HEK293 (cell line): ENCODE data around the gene ACIN1.

Experiments
- BCL11B ChIP-seq: fragments of 450-650 bp; formaldehyde crosslinking; IDR thresholded peaks from 2 replicates; pipeline ENCODE4 v1.5.1; 2016; ENCODE audit warnings: low read depth, missing biosample characterization, missing genetic modification characterization
- RBAK ChIP-seq: fragments of 450-650 bp; formaldehyde crosslinking; IDR thresholded peaks from 2 replicates; pipeline ENCODE4 v1.5.1; 2016; ENCODE audit warnings: missing biosample characterization, missing genetic modification characterization
- SP3 ChIP-seq: fragments of 450-650 bp; formaldehyde crosslinking; IDR thresholded peaks from 2 replicates; pipeline ENCODE4 v1.5.1; 2016; ENCODE audit warnings: missing biosample characterization, missing genetic modification characterization
- ZBTB8A ChIP-seq: fragments of 450-650 bp; formaldehyde crosslinking; IDR thresholded peaks from 2 replicates; pipeline ENCODE4 v1.5.1; 2016; ENCODE audit warnings: missing biosample characterization, missing genetic modification characterization
- ZFHX2 ChIP-seq: fragments of 450-650 bp; formaldehyde crosslinking; conservative IDR thresholded peaks from 2 replicates; pipeline ENCODE4 v1.5.1; 2016; ENCODE audit warnings: missing biosample characterization, missing genetic modification characterization
- ZFP41 ChIP-seq: fragments of 450-650 bp; formaldehyde crosslinking; IDR thresholded peaks from 2 replicates; pipeline ENCODE4 v1.5.1; 2016; ENCODE audit warnings: missing biosample characterization, missing genetic modification characterization, borderline replicate concordance
- ZIC2 ChIP-seq: fragments of 450-650 bp; formaldehyde crosslinking; IDR thresholded peaks from 2 replicates; pipeline ENCODE4 v1.5.1; 2016; ENCODE audit warnings: missing biosample characterization, missing genetic modification characterization
- ZNF114 ChIP-seq: fragments of 450-650 bp; formaldehyde crosslinking; IDR thresholded peaks from 2 replicates; pipeline ENCODE4 v1.5.0; 2017; ENCODE audit warnings: missing biosample characterization, missing genetic modification characterization
- ZNF133 ChIP-seq: fragments of 450-650 bp; formaldehyde crosslinking; IDR thresholded peaks from 2 replicates; pipeline ENCODE4 v1.5.1; 2016; ENCODE audit warnings: missing biosample characterization, missing genetic modification characterization
- ZNF157 ChIP-seq: fragments of 450-650 bp; formaldehyde crosslinking; IDR thresholded peaks from 2 replicates; pipeline ENCODE4 v1.5.1; 2016; ENCODE audit warnings: missing biosample characterization, missing genetic modification characterization
- ZNF184 ChIP-seq: fragments of 450-650 bp; IDR thresholded peaks from 2 replicates; pipeline ENCODE4 v1.5.1; 2018; ENCODE audit warnings: missing biosample characterization, mild to moderate bottlenecking, missing genetic modification characterization
- ZNF211 ChIP-seq: fragments of 450-650 bp; formaldehyde crosslinking; IDR thresholded peaks from 2 replicates; pipeline ENCODE4 v1.5.1; 2016; ENCODE audit warnings: low read depth, missing biosample characterization, missing genetic modification characterization
- ZNF214 ChIP-seq: fragments of 450-650 bp; formaldehyde crosslinking; IDR thresholded peaks from 2 replicates; pipeline ENCODE4 v1.5.1; 2017; ENCODE audit warnings: missing biosample characterization, mild to moderate bottlenecking, missing genetic modification characterization, borderline replicate concordance
- ZNF223 ChIP-seq: fragments of 450-650 bp; formaldehyde crosslinking; IDR thresholded peaks from 2 replicates; pipeline ENCODE4 v1.5.1; 2016; ENCODE audit warnings: missing biosample characterization, missing genetic modification characterization
- ZNF311 ChIP-seq: fragments of 450-650 bp; formaldehyde crosslinking; IDR thresholded peaks from 2 replicates; pipeline ENCODE4 v1.5.1; 2017; ENCODE audit warnings: missing biosample characterization, missing genetic modification characterization, borderline replicate concordance
- ZNF335 ChIP-seq: fragments of 450-650 bp; formaldehyde crosslinking; conservative IDR thresholded peaks from 2 replicates; pipeline ENCODE4 v1.5.1; 2016; ENCODE audit warnings: missing biosample characterization, missing genetic modification characterization
- ZNF354C ChIP-seq: fragments of 450-650 bp; formaldehyde crosslinking; IDR thresholded peaks from 2 replicates; pipeline ENCODE4 v1.5.1; 2016; ENCODE audit warnings: missing biosample characterization, missing genetic modification characterization, low read depth, borderline replicate concordance
- ZNF501 ChIP-seq: fragments of 450-650 bp; formaldehyde crosslinking; IDR thresholded peaks from 2 replicates; pipeline ENCODE4 v1.5.1; 2016; ENCODE audit warnings: missing biosample characterization, missing genetic modification characterization
- ZNF510 ChIP-seq: fragments of 450-650 bp; formaldehyde crosslinking; IDR thresholded peaks from 2 replicates; pipeline ENCODE4 v1.5.1; 2018; ENCODE audit warnings: mild to moderate bottlenecking, missing genetic modification characterization, missing biosample characterization; ENCODE audit not compliant: insufficient replicate concordance
- ZNF558 ChIP-seq: fragments of 450-650 bp; formaldehyde crosslinking; IDR thresholded peaks from 2 replicates; pipeline ENCODE4 v1.5.1; 2016; ENCODE audit warnings: missing biosample characterization, missing genetic modification characterization
- ZNF747 ChIP-seq: fragments of 450-650 bp; formaldehyde crosslinking; IDR thresholded peaks from 2 replicates; pipeline ENCODE4 v1.5.1; 2016; ENCODE audit warnings: missing biosample characterization, missing genetic modification characterization
- ZNF768 ChIP-seq: fragments of 450-650 bp; formaldehyde crosslinking; IDR thresholded peaks from 2 replicates; pipeline ENCODE4 v1.5.1; 2018; ENCODE audit warnings: missing biosample characterization, mild to moderate bottlenecking, missing genetic modification characterization
- ZNF830 ChIP-seq: fragments of 450-650 bp; IDR thresholded peaks from 2 replicates; pipeline ENCODE4 v1.5.0; 2018; ENCODE audit warnings: missing biosample characterization, missing genetic modification characterization, low read depth, mild to moderate bottlenecking, moderate library complexity
- ZNF837 ChIP-seq: fragments of 450-650 bp; formaldehyde crosslinking; IDR thresholded peaks from 2 replicates; pipeline ENCODE4 v1.5.1; 2016; ENCODE audit warnings: missing biosample characterization, missing genetic modification characterization
- ZSCAN30 ChIP-seq: fragments of 450-650 bp; IDR thresholded peaks from 2 replicates; pipeline ENCODE4 v1.5.1; 2018; ENCODE audit warnings: missing biosample characterization, mild to moderate bottlenecking, missing genetic modification characterization, moderate library complexity
- TF ChIP-seq, protein P1 (sequence below): fragments of 450-650 bp; formaldehyde crosslinking; IDR thresholded peaks from 2 replicates; pipeline ENCODE4 v1.5.1; 2016; ENCODE audit warnings: missing biosample characterization, missing genetic modification characterization
- TF ChIP-seq, protein P2 (sequence below): fragments of 450-650 bp; formaldehyde crosslinking; IDR thresholded peaks from 2 replicates; pipeline ENCODE4; 2016; ENCODE audit warnings: missing biosample characterization, missing genetic modification characterization
- TF ChIP-seq, protein P3 (sequence below): fragments of 450-650 bp; formaldehyde crosslinking; IDR thresholded peaks from 2 replicates; pipeline ENCODE4 v1.5.1; 2016; ENCODE audit warnings: missing biosample characterization, missing genetic modification characterization
- TF ChIP-seq, protein P4 (sequence below): fragments of 450-650 bp; formaldehyde crosslinking; IDR thresholded peaks from 2 replicates; pipeline ENCODE4 v1.5.1; 2017; ENCODE audit warnings: missing biosample characterization, missing genetic modification characterization
- TF ChIP-seq, protein P5 (sequence below): fragments of 450-650 bp; formaldehyde crosslinking; IDR thresholded peaks from 2 replicates; pipeline ENCODE4 v1.5.1; 2016; ENCODE audit warnings: missing biosample characterization, missing genetic modification characterization

Gene ACIN1

DNA sequence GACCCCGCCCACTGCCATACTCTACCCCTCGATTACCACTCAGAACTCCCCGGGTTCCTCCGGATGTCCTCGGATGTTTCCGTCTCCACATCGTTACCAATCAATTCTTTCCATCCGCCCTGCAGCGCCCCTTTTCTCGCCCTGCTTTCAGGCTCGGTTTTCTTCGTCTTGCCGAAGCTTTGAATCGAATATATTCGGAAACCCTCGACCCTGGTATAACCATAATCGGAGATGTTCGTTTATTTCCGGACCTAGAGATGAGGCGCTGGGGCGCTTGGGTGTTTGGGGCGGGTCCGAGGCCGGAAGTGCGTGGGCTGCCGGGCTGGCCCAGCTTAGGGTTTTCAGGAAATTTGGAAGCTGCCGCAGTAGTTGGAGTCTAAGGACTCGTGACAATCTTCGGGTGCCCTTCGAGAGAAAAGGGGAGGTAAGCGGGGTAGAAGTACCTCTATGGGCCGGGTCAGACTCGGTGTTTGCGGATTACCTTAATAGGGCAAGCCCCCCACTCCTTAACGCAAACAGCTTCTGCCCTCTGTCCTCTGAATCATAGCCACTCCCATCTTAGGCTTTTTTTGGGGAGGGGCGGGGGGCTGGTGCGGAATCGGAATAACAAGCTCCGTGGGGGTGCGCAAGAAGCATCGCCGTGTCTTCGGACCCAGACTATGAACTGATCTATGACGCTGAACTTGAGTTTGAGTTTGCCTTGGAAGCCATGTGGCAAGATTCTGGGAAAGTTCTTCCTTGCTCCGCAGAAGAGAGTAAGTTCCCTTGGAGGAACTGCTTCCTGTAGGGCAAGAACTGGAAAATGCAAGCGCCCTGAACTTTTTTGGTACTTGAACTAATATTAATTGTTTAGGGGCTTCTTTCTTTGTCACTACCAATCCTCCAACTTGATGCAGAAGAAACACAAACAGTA lies 516 bp upstream of the ACIN1 start, which contains the start of gene C14orf119 (continued):
- TF ChIP-seq ZNF211, result no peak
- no peak for TF ChIP-seq RBAK
- TF ChIP-seq ZNF311 (tag by site-specific recombination), result no peak
- TF ChIP-seq ZNF747, result no peak
- TF ChIP-seq BCL11B (tag by site-specific recombination), result no peak
- TF ChIP-seq ZNF114 (tag by site-specific recombination), result no peak
- no peak for TF ChIP-seq ZNF184 (tag by site-specific recombination)
- TF ChIP-seq, protein P1, sequence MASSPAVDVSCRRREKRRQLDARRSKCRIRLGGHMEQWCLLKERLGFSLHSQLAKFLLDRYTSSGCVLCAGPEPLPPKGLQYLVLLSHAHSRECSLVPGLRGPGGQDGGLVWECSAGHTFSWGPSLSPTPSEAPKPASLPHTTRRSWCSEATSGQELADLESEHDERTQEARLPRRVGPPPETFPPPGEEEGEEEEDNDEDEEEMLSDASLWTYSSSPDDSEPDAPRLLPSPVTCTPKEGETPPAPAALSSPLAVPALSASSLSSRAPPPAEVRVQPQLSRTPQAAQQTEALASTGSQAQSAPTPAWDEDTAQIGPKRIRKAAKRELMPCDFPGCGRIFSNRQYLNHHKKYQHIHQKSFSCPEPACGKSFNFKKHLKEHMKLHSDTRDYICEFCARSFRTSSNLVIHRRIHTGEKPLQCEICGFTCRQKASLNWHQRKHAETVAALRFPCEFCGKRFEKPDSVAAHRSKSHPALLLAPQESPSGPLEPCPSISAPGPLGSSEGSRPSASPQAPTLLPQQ, result peak; percentile 62; the same call in 1 of the 2 replicates
- TF ChIP-seq, protein P2, sequence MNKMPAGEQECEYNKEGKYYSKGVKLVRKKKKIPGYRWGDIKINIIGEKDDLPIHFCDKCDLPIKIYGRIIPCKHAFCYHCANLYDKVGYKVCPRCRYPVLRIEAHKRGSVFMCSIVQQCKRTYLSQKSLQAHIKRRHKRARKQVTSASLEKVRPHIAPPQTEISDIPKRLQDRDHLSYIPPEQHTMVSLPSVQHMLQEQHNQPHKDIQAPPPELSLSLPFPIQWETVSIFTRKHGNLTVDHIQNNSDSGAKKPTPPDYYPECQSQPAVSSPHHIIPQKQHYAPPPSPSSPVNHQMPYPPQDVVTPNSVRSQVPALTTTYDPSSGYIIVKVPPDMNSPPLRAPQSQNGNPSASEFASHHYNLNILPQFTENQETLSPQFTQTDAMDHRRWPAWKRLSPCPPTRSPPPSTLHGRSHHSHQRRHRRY (tag by site-specific recombination), result no peak
- TF ChIP-seq ZNF354C (tag by site-specific recombination), result no peak
- no peak for TF ChIP-seq ZNF214 (tag by site-specific recombination)
- TF ChIP-seq, protein P3, sequence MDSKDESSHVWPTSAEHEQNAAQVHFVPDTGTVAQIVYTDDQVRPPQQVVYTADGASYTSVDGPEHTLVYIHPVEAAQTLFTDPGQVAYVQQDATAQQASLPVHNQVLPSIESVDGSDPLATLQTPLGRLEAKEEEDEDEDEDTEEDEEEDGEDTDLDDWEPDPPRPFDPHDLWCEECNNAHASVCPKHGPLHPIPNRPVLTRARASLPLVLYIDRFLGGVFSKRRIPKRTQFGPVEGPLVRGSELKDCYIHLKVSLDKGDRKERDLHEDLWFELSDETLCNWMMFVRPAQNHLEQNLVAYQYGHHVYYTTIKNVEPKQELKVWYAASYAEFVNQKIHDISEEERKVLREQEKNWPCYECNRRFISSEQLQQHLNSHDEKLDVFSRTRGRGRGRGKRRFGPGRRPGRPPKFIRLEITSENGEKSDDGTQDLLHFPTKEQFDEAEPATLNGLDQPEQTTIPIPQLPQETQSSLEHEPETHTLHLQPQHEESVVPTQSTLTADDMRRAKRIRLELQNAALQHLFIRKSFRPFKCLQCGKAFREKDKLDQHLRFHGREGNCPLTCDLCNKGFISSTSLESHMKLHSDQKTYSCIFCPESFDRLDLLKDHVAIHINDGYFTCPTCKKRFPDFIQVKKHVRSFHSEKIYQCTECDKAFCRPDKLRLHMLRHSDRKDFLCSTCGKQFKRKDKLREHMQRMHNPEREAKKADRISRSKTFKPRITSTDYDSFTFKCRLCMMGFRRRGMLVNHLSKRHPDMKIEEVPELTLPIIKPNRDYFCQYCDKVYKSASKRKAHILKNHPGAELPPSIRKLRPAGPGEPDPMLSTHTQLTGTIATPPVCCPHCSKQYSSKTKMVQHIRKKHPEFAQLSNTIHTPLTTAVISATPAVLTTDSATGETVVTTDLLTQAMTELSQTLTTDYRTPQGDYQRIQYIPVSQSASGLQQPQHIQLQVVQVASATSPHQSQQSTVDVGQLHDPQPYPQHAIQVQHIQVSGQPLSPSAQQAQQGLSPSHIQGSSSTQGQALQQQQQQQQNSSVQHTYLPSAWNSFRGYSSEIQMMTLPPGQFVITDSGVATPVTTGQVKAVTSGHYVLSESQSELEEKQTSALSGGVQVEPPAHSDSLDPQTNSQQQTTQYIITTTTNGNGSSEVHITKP (tag by site-specific recombination), result peak; percentile 94
- no peak for TF ChIP-seq ZNF768
- no peak for TF ChIP-seq ZNF830 (tag by site-specific recombination)
- no peak for TF ChIP-seq ZNF558
- TF ChIP-seq ZBTB8A (tag by site-specific recombination), result peak; percentile 64
- TF ChIP-seq, protein P4, sequence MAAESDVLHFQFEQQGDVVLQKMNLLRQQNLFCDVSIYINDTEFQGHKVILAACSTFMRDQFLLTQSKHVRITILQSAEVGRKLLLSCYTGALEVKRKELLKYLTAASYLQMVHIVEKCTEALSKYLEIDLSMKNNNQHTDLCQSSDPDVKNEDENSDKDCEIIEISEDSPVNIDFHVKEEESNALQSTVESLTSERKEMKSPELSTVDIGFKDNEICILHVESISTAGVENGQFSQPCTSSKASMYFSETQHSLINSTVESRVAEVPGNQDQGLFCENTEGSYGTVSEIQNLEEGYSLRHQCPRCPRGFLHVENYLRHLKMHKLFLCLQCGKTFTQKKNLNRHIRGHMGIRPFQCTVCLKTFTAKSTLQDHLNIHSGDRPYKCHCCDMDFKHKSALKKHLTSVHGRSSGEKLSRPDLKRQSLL (tag by site-specific recombination), result no peak
- no peak for TF ChIP-seq ZIC2 (tag by site-specific recombination)
- TF ChIP-seq ZNF501 (tag by site-specific recombination), result no peak
- peak; percentile 63 for TF ChIP-seq SP3
- TF ChIP-seq ZFP41 (tag by site-specific recombination), result no peak
- TF ChIP-seq ZNF837 (tag by site-specific recombination), result no peak
- peak; percentile 52 for TF ChIP-seq ZFHX2 (tag by site-specific recombination)
- no peak for TF ChIP-seq ZNF157
- no peak for TF ChIP-seq ZNF510 (tag by site-specific recombination)
- no peak; the same call in 1 of the 2 replicates for TF ChIP-seq ZNF335
- TF ChIP-seq, protein P5, sequence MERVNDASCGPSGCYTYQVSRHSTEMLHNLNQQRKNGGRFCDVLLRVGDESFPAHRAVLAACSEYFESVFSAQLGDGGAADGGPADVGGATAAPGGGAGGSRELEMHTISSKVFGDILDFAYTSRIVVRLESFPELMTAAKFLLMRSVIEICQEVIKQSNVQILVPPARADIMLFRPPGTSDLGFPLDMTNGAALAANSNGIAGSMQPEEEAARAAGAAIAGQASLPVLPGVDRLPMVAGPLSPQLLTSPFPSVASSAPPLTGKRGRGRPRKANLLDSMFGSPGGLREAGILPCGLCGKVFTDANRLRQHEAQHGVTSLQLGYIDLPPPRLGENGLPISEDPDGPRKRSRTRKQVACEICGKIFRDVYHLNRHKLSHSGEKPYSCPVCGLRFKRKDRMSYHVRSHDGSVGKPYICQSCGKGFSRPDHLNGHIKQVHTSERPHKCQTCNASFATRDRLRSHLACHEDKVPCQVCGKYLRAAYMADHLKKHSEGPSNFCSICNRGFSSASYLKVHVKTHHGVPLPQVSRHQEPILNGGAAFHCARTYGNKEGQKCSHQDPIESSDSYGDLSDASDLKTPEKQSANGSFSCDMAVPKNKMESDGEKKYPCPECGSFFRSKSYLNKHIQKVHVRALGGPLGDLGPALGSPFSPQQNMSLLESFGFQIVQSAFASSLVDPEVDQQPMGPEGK (tag by site-specific recombination), result peak; percentile 90
- no peak for TF ChIP-seq ZSCAN30 (tag by site-specific recombination)
- no peak for TF ChIP-seq ZNF133 (tag by site-specific recombination)
- no peak for TF ChIP-seq ZNF223
